Hepatocyte (in vitro differentiated cells): ENCODE results near the gene SH3PXD2A. TPM values are rescaled to one million over a fixed set of nuclear protein-coding genes. Genes with fewer than 3 reads are reported as not detected.

Experiments
- DNase-seq: peaks from one replicate; pipeline ENCODE4 v3.0.0-alpha.2; 2016; ENCODE audit warnings: low spot score
- H2AFZ ChIP-seq: fragments of 200-600 bp; sonication (generic); 2 replicates; pipeline ENCODE4 v1.6.0; 2016; ENCODE audit warnings: antibody characterized with exemption, mild to moderate bottlenecking
- H3K27ac ChIP-seq: fragments of 200-600 bp; sonication (generic); 2 replicates; pipeline ENCODE4 v1.5.1; 2016; ENCODE audit warnings: mild to moderate bottlenecking
- H3K27me3 ChIP-seq: fragments of 200-600 bp; sonication (generic); 2 replicates; pipeline ENCODE4 v1.6.1; 2016
- H3K36me3 ChIP-seq: fragments of 200-600 bp; sonication (generic); replicated peaks from 2 replicates; pipeline ENCODE4 v1.5.1; 2016; ENCODE audit warnings: low read depth; ENCODE audit not compliant: insufficient read depth
- H3K4me1 ChIP-seq: fragments of 200-600 bp; sonication (generic); 2 replicates; pipeline ENCODE4 v1.5.1; 2016; ENCODE audit warnings: mild to moderate bottlenecking, moderate library complexity; ENCODE audit not compliant: insufficient read depth
- H3K4me2 ChIP-seq: fragments of 200-600 bp; sonication (generic); 2 replicates; pipeline ENCODE4 v1.6.0; 2016
- H3K4me3 ChIP-seq: fragments of 200-600 bp; sonication (generic); 2 replicates; pipeline ENCODE4 v1.5.1; 2016; ENCODE audit warnings: mild to moderate bottlenecking
- H3K79me2 ChIP-seq: fragments of 200-600 bp; sonication (generic); 2 replicates; pipeline ENCODE4 v1.6.0; 2017; ENCODE audit warnings: mild to moderate bottlenecking
- H3K9me2 ChIP-seq: fragments of 200-600 bp; sonication (generic); replicated peaks from 2 replicates; pipeline ENCODE4 v1.6.0; 2017; ENCODE audit warnings: mild to moderate bottlenecking; ENCODE audit not compliant: insufficient read depth
- H3K9me3 ChIP-seq: fragments of 200-600 bp; sonication (generic); 2 replicates; pipeline ENCODE4 v1.5.1; 2016; ENCODE audit warnings: low read depth, mild to moderate bottlenecking
- H4K20me1 ChIP-seq: fragments of 200-600 bp; sonication (generic); 2 replicates; pipeline ENCODE4 v1.6.0; 2016; ENCODE audit warnings: mild to moderate bottlenecking; ENCODE audit not compliant: insufficient read depth, poor library complexity, severe bottlenecking
- CTCF ChIP-seq: fragments of 200-600 bp; sonication (generic); IDR thresholded peaks from 2 replicates; pipeline ENCODE4 v1.5.1; 2016; ENCODE audit warnings: antibody characterized with exemption, mild to moderate bottlenecking; ENCODE audit not compliant: poor library complexity
- EZH2 ChIP-seq: fragments of 200-600 bp; sonication (generic); IDR thresholded peaks from 2 replicates; pipeline ENCODE4 v1.6.1; 2016; ENCODE audit warnings: antibody characterized with exemption, mild to moderate bottlenecking, borderline replicate concordance
- EZH2phosphoT487 ChIP-seq: fragments of 200-600 bp; sonication (generic); IDR thresholded peaks from one replicate; pipeline ENCODE4 v1.6.1; 2018; ENCODE audit warnings: antibody characterized with exemption, mild to moderate bottlenecking, low read depth, moderate library complexity; ENCODE audit not compliant: unreplicated experiment, severe bottlenecking
- WGBS: methylation state at CpG from one replicate; pipeline ENCODE4 v1.1.6; 2016; ENCODE audit warnings: low lambda C conversion rate; ENCODE audit errors: missing lambda C conversion rate; 5-methylcytosine and 5-hydroxymethylcytosine counted together
- polyA plus RNA-seq: library from polyadenylated mRNA; unstranded; fragments of >200 nt; fragmentation: Nextera tagmentation; extraction: Ambion mirVana; gene quantifications from 2 replicates; pipeline ENCODE4 v1.2.1, GENCODE V29; 2016
- total RNA-seq: library from RNA; depleted of rRNA; stranded (reverse); fragments of >200 nt; gene quantifications from 2 replicates; pipeline ENCODE4 v1.2.3, GENCODE V29; 2014

SH3PXD2A gene
- total and polyA plus RNA-seq, 2 experiments from 2014 or later, result 8.4 to 13.6 TPM

GRCh38 chr10:103826885-103827284, 28.5 kb downstream of the SH3PXD2A start:
- H4K20me1 ChIP-seq, result no peaks in the 10 kb centered on the region
- H3K4me2 ChIP-seq, result no peak overlapping the region
- H3K9me3 ChIP-seq, result no peaks in the 10 kb centered on the region
- no peaks in the 10 kb centered on the region for H3K9me2 ChIP-seq
- no peaks in the 10 kb centered on the region for H3K36me3 ChIP-seq
- peaks cover 29% of the 10 kb centered on the region for H3K4me1 ChIP-seq
- no peak for DNase-seq
- no peaks in the 10 kb centered on the region for H3K27me3 ChIP-seq
- no peak overlapping the region for H2AFZ ChIP-seq
- WGBS, result 100% methylated on average over 7 of the region's 7 CpGs
- no peak overlapping the region for H3K27ac ChIP-seq
- H3K4me3 ChIP-seq, result no peak overlapping the region
- peaks cover 67% of the 10 kb centered on the region for H3K79me2 ChIP-seq
- no peak for TF ChIP-seq CTCF
- no peak for TF ChIP-seq EZH2phosphoT487
- no peak for TF ChIP-seq EZH2

- no peaks in the 10 kb centered on the region for H4K20me1 ChIP-seq
- DNase-seq, result no peak
- H3K9me3 ChIP-seq, result no peaks in the 10 kb centered on the region
- no peak overlapping the region for H2AFZ ChIP-seq
- H3K4me2 ChIP-seq, result no peak overlapping the region
- peaks cover 34% of the 10 kb centered on the region for H3K4me1 ChIP-seq
- H3K79me2 ChIP-seq, result peaks cover 73% of the 10 kb centered on the region
- H3K27me3 ChIP-seq, result no peaks in the 10 kb centered on the region
- TF ChIP-seq CTCF, result no peak
- no peak for TF ChIP-seq EZH2
- TF ChIP-seq EZH2phosphoT487, result no peak
- H3K27ac ChIP-seq, result no peak overlapping the region
- H3K4me3 ChIP-seq, result no peak overlapping the region
- no peaks in the 10 kb centered on the region for H3K9me2 ChIP-seq
- 74% methylated on average over 6 of the region's 6 CpGs for WGBS
- H3K36me3 ChIP-seq, result no peaks in the 10 kb centered on the region
Measured at GRCh38 chr10:103824281-103824680, 31.1 kb downstream of the SH3PXD2A start.

GRCh38 chr10:103823706-103824272, 31.6 kb downstream of the SH3PXD2A start:
- 93% methylated on average over 9 of the region's 9 CpGs for WGBS
- H3K4me2 ChIP-seq, result no peak overlapping the region
- no peaks in the 10 kb centered on the region for H3K27me3 ChIP-seq
- no peak for TF ChIP-seq EZH2phosphoT487
- TF ChIP-seq CTCF, result no peak
- TF ChIP-seq EZH2, result no peak
- no peaks in the 10 kb centered on the region for H3K9me2 ChIP-seq
- no peak overlapping the region for H3K27ac ChIP-seq
- H4K20me1 ChIP-seq, result no peaks in the 10 kb centered on the region
- peaks cover 70% of the 10 kb centered on the region for H3K79me2 ChIP-seq
- H2AFZ ChIP-seq, result no peak overlapping the region
- peaks cover 34% of the 10 kb centered on the region for H3K4me1 ChIP-seq
- H3K36me3 ChIP-seq, result no peaks in the 10 kb centered on the region
- H3K9me3 ChIP-seq, result no peaks in the 10 kb centered on the region
- no peak for DNase-seq
- no peak overlapping the region for H3K4me3 ChIP-seq

- 64% methylated on average over 3 of the region's 3 CpGs for WGBS
- no peak overlapping the region for H3K4me3 ChIP-seq
- no peaks in the 10 kb centered on the region for H3K9me3 ChIP-seq
- H3K27me3 ChIP-seq, result no peaks in the 10 kb centered on the region
- no peak overlapping the region for H3K4me2 ChIP-seq
- H2AFZ ChIP-seq, result no peak overlapping the region
- H3K9me2 ChIP-seq, result no peaks in the 10 kb centered on the region
- H3K27ac ChIP-seq, result no peak overlapping the region
- H3K36me3 ChIP-seq, result no peaks in the 10 kb centered on the region
- no peaks in the 10 kb centered on the region for H4K20me1 ChIP-seq
- no peak for DNase-seq
- H3K4me1 ChIP-seq, result peaks cover 24% of the 10 kb centered on the region
- peaks cover 65% of the 10 kb centered on the region for H3K79me2 ChIP-seq
- TF ChIP-seq CTCF (no peak), EZH2 (no peak), EZH2phosphoT487 (no peak)
Measured at GRCh38 chr10:103822800-103823199, 32.6 kb downstream of the SH3PXD2A start.
